Neural cell (in vitro differentiated cells): ENCODE measurements around the gene SHB. TPM values are rescaled to one million over a fixed set of nuclear protein-coding genes. Genes with fewer than 3 reads are reported as not detected.
A peak's percentile ranks its signal among the peaks of the same experiment; 100 is the strongest.

Experiments used
- H2AFZ ChIP-seq: fragments of 200-600, 300-800 bp; sonication (generic), shearing (Covaris generic); 2 replicates; pipeline ENCODE4 v1.6.0; 2014; ENCODE audit warnings: low read depth, mild to moderate bottlenecking, antibody characterized with exemption, low read length, moderate library complexity
- H3F3A ChIP-seq: fragments of 200-600 bp; shearing (Covaris generic); 2 replicates; pipeline ENCODE4 v1.6.1; 2016; ENCODE audit warnings: mild to moderate bottlenecking, moderate library complexity, mixed read lengths, antibody characterized with exemption, low read length; ENCODE audit not compliant: insufficient read depth, poor library complexity, severe bottlenecking
- H3K27ac ChIP-seq: fragments of 200-600, 300-800 bp; sonication (generic), shearing (Covaris generic); 2 replicates; pipeline ENCODE4 v1.5.1; 2014; ENCODE audit warnings: mild to moderate bottlenecking, low read length, moderate library complexity
- H3K27me3 ChIP-seq: fragments of 300-800, 200-600 bp; sonication (generic), shearing (Covaris generic); 2 replicates; pipeline ENCODE4 v1.6.0; 2014; ENCODE audit warnings: mild to moderate bottlenecking, low read depth, low read length, moderate library complexity; ENCODE audit not compliant: insufficient read depth
- H3K36me3 ChIP-seq: fragments of 300-800, 200-600 bp; sonication (generic), shearing (Covaris generic); 2 replicates; pipeline ENCODE4 v1.5.1; 2014; ENCODE audit warnings: mild to moderate bottlenecking, antibody characterized with exemption, low read length, moderate library complexity; ENCODE audit not compliant: insufficient read depth
- H3K4me2 ChIP-seq: fragments of 300-800, 200-600 bp; sonication (generic), shearing (Covaris generic); 2 replicates; pipeline ENCODE4 v1.6.0; 2014; ENCODE audit warnings: mild to moderate bottlenecking, low read length
- H3K4me3 ChIP-seq: fragments of 300-800, 200-600 bp; sonication (generic), shearing (Covaris generic); 2 replicates; pipeline ENCODE4 v1.5.1; 2014; ENCODE audit warnings: mild to moderate bottlenecking, low read length, moderate library complexity
- H3K79me2 ChIP-seq: fragments of 200-600 bp; shearing (Covaris generic); replicated peaks from 2 replicates; pipeline ENCODE4 v1.6.0; 2014; ENCODE audit warnings: mild to moderate bottlenecking, low read length, moderate library complexity; ENCODE audit not compliant: insufficient read depth
- H3K9ac ChIP-seq: fragments of 300-800, 200-600 bp; sonication (generic), shearing (Covaris generic); 2 replicates; pipeline ENCODE4 v1.6.1; 2016; ENCODE audit warnings: mild to moderate bottlenecking, low read length, mixed read lengths
- H3K9me2 ChIP-seq: fragments of 200-600 bp; shearing (Covaris generic); 2 replicates; pipeline ENCODE4 v1.6.1; 2016; ENCODE audit warnings: mild to moderate bottlenecking, low read length, mixed read lengths; ENCODE audit not compliant: insufficient read depth
- H3K9me3 ChIP-seq: fragments of 200-600, 300-800 bp; sonication (generic), shearing (Covaris generic); 2 replicates; pipeline ENCODE4 v1.6.1; 2016; ENCODE audit warnings: mild to moderate bottlenecking, mixed run types, low read length, moderate library complexity, mixed read lengths
- H4K20me1 ChIP-seq: fragments of 200-600 bp; shearing (Covaris generic); 2 replicates; pipeline ENCODE4 v1.6.1; 2016; ENCODE audit warnings: mild to moderate bottlenecking, mixed run types; ENCODE audit not compliant: insufficient read depth
- CTCF ChIP-seq: fragments of 450-650 bp; IDR thresholded peaks from 2 replicates; pipeline ENCODE4 v1.5.1; 2014; ENCODE audit warnings: antibody characterized with exemption, mild to moderate bottlenecking, moderate library complexity; ENCODE audit not compliant: poor library complexity, severe bottlenecking
- EP300 ChIP-seq: fragments of 450-650 bp; conservative IDR thresholded peaks from 2 replicates; pipeline ENCODE4 v1.6.1; 2014; ENCODE audit warnings: antibody characterized with exemption, mild to moderate bottlenecking, moderate library complexity; ENCODE audit not compliant: poor library complexity, severe bottlenecking
- EZH2 ChIP-seq: fragments of 200-600, 300-800 bp; shearing (Covaris generic), sonication (generic); IDR thresholded peaks from 2 replicates; pipeline ENCODE4 v1.6.1; 2014; ENCODE audit warnings: antibody characterized with exemption, low read length, borderline replicate concordance, mild to moderate bottlenecking; ENCODE audit not compliant: insufficient read depth, poor library complexity, severe bottlenecking
- MXI1 ChIP-seq: fragments of 450-650 bp; conservative IDR thresholded peaks from 2 replicates; pipeline ENCODE4 v1.6.1; 2014; ENCODE audit warnings: antibody characterized with exemption, mild to moderate bottlenecking; ENCODE audit not compliant: poor library complexity, severe bottlenecking
- POLR2AphosphoS5 ChIP-seq: IDR thresholded peaks from 2 replicates; pipeline ENCODE4 v1.6.1; 2012
- RAD21 ChIP-seq: fragments of 450-650 bp; conservative IDR thresholded peaks from 2 replicates; pipeline ENCODE4 v1.6.1; 2014; ENCODE audit warnings: antibody characterized with exemption, mild to moderate bottlenecking, moderate library complexity
- REST ChIP-seq: IDR thresholded peaks from 2 replicates; pipeline ENCODE4 v1.6.1; 2012; ENCODE audit warnings: borderline replicate concordance
- TAF1 ChIP-seq: IDR thresholded peaks from 2 replicates; pipeline ENCODE4 v1.6.1; 2012; ENCODE audit warnings: low read depth
- polyA plus RNA-seq: library from polyadenylated mRNA; depleted of rRNA; stranded (reverse); fragments of >200 nt; gene quantifications from 2 replicates; pipeline ENCODE4 v1.2.3, GENCODE V29; 2014

SHB gene
- polyA plus RNA-seq, 1 donor from 2014 or later, result 17.5 TPM

DNA sequence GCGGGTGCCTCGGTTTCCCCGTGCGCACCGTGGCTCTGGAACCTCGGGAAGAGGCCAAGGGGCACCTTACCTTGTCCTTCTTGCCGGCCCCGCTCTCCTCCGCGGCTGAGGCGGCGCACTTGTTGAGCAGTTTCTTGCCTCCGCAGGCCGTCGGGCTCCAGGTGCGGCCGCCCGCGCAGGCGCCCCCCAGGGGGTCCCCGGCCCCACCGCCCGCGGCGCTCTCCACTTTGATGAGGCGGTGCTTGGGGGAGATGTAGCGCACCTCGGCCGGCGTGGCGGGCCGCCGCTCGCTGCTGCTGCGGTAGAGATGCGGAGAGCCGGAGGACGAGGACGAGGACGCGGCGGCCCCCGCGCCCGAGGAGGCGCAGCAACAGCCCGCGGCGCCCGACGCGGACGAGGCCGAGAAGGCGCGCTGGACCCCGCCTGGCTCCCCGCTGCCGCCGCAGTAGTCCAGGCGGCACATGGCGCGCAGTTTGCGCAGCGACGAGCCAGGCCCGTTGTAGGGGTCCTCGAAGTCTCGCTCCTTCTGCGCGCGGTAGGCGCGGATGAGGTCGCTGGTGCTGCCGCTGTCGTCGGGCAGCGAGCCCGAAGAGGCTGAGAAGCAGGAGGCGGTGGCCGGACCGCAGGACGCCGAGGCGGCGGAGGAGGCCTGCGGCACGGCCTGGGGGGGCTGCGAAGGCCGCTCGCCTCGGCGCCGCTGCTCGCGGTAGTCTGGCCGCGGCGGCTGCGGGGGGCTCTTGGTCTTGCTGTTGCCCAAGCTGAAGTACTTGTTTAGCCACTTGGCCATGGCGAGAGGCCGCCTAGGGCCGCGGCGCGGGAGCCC is 957 bp downstream of the SHB start:
- Histone ChIP-seq H3K4me2 (peak overlapping the region; percentile 97), H3K27me3 (no peaks in the 10 kb centered on the region), H2AFZ (no peak overlapping the region), H3K79me2 (peaks cover 54% of the 10 kb centered on the region), H3K36me3 (no peaks in the 10 kb centered on the region), H3K9ac (peak overlapping the region; percentile 86), H4K20me1 (peaks cover 5% of the 10 kb centered on the region), H3F3A (no peaks in the 10 kb centered on the region), H3K9me2 (no peaks in the 10 kb centered on the region), H3K9me3 (no peaks in the 10 kb centered on the region), H3K27ac (peak overlapping the region; percentile 59), H3K4me3 (peak overlapping the region; percentile 97)
- TF ChIP-seq REST (no peak), RAD21 (no peak), MXI1 (peak; percentile 61), TAF1 (no peak)

DNA sequence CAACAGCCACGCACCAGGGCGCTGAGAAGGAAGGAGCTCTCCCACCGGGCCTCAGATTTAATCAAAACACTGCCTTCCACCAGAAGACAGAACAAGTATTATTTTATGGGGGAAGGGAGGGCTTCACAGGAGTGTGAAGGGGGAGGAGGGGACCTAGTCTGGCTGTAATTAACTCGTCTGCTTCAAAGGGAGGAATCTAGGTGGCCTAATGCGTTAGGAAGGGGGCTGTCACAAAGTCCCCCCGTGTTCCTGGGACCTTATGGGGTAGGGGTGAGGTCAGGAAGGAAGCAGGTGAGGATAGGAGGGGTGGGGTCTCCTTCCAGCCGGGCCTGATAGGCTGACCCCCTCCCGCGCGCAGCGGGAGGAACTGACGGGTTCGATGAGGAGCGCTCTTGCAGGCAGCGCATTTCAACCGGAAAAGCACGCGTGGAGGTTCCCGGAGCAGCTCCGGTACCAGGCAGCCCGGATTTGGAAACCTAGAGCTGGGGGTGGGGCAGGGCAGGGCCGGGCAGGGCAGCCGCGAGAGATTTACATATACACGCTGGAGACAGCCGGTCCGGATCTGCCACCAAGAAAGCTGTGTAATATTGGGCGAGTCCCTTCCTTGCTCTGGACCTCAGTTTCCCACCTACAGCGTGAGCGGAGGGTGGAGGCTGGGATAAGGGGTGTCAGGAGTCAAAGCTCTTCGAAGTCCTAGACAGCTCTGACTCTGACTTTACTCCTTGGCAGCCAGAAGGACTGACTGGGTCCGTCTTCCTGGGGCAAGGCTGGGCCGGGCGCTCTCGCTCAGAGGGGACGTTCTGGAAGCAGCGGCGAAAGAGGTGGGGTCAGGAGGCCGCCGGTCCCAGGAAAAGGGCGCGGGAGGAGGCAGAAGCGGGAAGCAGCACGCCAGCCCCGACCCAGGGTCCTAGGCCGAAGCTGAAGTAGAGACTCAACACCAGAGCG is 1.8 kb downstream of the SHB start:
- no peak for TF ChIP-seq EZH2
- TF ChIP-seq EP300, result no peak
- no peak for TF ChIP-seq POLR2AphosphoS5
- no peak for TF ChIP-seq CTCF
- peak; percentile 47 for TF ChIP-seq MXI1
- peak overlapping the region; percentile 97 for H3K4me2 ChIP-seq
- H4K20me1 ChIP-seq, result peaks cover 5% of the 10 kb centered on the region
- peaks cover 63% of the 10 kb centered on the region for H3K79me2 ChIP-seq
- no peak overlapping the region for H2AFZ ChIP-seq
- no peaks in the 10 kb centered on the region for H3K9me3 ChIP-seq
- H3K36me3 ChIP-seq, result no peaks in the 10 kb centered on the region
- H3K4me3 ChIP-seq, result peak overlapping the region; percentile 97
- peak overlapping the region; percentile 59 for H3K27ac ChIP-seq
- no peaks in the 10 kb centered on the region for H3K9me2 ChIP-seq
- H3F3A ChIP-seq, result peaks cover under 1% of the 10 kb centered on the region
- H3K9ac ChIP-seq, result peak overlapping the region; percentile 86
- H3K27me3 ChIP-seq, result no peaks in the 10 kb centered on the region
